GM21737 (cell line): ENCODE data around the gene CIZ1.

Source experiments
- ATAC-seq: cut with Tn5 transposase; IDR thresholded peaks from one replicate; pipeline ENCODE4 v1.9.1; 2021; ENCODE audit warnings: mild to moderate bottlenecking, moderate library complexity; ENCODE audit not compliant: unreplicated experiment

CIZ1 gene

DNA sequence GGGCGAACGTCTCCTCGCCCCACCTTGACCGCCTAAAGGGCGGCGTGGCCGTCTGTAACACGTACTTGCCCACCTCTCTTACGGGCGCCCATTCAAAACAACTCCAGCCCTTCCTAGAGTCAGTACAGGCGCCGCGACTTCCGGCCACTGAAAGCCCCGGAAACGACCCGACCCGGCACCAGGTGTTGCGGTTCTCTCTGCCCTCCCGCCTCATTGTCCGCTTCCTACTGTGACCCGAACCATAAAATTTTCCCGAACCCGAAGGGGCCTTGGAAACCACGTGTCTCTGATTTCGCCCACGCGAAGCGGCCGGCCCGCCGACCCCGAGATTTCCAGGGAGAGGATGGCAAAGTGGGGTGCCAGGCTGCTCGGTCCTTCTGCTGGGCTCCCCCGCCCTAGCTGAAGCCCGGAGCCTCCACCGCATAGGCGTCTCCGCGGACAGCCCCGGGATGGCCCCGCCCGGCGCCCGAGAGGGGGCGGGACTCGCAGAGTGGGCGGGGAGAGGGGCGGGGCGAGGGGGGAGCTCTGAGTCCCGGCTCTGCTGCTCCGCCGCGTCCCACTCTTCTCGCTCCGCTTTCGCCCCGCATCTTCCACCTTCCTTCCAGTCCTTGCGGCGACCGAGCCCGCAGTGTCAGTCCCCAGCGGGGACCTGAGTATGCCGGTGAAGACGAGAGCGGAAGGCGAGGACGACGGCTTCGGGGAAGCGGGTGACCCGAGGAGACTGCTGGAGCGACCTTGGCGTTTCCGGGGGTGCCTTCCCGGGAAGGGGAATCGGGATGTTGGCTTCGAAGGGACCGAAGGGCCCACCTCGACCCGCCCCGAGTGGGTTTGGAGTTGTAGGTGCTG, 63.2 kb downstream of the CIZ1 start:
- peak; percentile 57 for ATAC-seq

DNA sequence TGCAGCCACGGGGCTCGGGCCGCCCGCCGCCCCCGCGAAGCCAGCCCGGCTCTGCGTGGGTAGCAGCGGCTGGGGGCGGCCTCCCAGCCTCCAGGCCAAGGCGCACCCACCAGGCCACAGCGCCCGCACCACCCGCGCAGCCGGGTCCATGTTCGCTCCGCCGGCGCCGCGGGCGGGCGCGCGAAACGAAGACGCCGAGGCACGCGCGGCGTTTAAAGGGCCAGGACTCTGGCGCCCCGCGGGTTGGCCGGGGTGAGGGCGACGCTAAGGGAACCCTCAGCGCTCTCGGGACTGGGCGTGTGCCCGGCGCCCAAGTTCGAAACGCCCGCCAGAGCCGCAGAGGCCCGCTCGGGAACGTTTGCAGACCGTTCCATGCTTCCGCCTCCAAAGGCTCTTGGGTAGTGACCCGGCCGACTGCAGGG, 63.8 kb downstream of the CIZ1 start, which contains the start of gene PTGES2:
PTGES2 (minus strand) TSS at position 162 of the 422 bp plus-strand sequence; CDS start at position 150, 12 bp downstream.
- ATAC-seq, result peak; percentile 68

GRCh38 chr9:128125580-128126354, 65.6 kb downstream of the CIZ1 start:
- ATAC-seq, result no peak

- no peak for ATAC-seq
These were observed 66.3 kb downstream of the CIZ1 start for GRCh38 chr9:128124873-128125579.

DNA sequence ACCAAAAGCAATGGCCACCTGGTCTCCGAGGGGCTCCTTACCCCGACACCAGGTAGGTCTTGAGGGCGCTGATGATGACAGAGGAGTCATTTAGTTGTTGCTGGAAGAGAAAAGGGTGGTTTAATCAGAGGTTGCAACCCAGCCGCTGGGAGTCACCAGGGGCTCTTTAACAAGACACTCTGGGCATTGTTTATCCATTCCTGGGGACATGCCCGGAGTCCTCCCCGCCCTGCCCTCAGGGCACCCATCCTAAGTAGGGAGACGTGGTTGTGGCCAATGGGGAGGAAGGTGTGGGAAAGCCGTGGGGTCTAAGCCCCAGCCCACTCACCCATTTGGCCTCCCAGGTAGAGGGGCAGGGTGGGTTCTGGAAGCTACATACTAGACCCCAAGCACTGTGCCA, 66.9 kb downstream of the CIZ1 start:
- no peak for ATAC-seq

DNA sequence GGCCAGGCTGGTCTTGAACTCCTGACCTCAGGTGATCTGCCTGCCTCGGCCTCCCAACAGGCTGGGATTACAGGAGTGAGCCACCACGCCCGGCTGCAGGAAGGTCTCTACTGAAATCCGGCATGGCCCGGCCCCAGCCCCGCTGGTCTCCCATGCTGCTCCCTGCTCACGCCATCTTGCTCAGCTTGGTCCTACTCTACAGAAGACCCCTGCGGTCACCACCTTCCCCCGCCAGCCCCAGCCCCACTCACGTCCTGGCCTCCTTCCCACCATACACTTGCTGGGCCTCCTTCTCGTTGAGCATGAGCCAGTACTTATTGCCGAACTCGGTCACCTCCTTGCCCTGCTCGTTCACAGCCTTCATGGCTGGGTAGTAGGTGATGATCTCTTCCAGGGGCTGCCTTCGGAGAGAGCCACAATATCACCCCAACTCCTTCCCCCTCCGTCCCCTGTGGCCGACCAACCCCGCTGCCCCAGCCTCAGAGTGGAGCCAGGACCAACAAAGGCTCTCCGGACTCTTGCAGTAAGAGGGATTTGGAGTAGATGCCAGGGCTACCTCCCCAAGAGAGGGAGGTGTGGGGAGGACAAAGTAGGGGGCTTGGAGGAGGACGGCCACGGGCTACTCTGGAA, 67.8 kb downstream of the CIZ1 start:
- ATAC-seq, result no peak

DNA sequence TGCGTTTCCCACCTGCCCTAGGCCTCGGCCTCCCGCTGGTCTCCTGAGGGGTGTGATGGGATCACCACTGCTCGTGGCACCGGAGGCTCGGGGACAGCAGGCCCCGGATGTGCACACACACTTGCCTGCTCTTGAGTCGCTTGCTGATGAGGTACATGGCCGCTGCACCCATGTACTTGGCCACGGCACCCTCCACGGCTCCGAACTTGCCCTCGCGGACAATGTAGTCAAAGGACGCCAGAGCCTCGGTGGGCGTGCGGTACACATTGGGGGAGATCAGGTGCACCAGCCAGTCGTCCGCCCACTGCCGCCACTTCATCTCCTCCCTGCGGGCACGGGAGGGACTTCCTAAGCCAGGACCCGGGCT, 68.6 kb downstream of the CIZ1 start:
- ATAC-seq, result no peak

DNA sequence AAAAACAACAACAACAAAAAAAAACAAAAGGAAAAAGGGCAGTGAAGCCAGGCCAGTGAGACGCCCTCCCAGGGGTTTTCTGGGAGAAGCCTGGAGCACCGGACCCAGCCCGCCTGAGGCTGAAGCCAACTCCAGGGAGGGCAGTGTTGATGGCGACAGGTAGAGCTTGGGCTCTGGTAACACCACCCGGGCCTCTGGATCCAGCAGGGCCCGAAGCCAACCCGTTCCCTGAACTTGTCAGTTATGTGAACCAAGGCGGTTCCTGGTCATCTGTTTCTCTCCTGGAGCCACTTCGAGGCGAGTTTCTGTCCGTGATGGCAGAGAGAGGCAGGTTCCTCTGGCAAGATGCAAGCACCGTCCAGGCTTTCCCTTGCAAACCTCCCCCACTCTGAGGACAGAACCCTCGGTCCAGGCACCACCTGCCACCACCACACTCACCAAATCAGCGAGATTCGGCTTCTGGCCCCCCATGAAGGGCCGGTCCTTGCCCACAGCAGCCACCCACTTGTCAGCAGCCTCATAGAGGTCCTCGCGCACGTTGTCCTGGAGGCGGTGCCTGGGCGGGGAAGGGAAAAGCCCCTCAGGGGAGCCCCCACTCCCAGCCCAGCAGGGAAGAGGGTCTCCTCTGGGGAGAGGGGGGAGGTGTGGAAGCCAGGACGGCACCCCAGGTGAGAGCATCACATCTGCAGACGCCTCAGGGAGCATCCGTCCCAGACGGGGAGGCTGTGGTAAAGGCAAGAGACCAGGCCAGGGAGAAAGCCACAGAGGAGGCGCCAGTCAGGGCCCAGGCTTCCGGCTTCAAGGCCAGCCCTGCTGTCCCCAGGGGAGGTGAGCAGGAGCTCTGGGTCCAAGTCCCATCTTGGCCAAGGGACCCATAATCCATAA, 69.2 kb downstream of the CIZ1 start:
- ATAC-seq, result no peak

GRCh38 chr9:128121466-128121810, 69.9 kb downstream of the CIZ1 start:
- no peak for ATAC-seq

GRCh38 chr9:128120741-128121465, 70.5 kb downstream of the CIZ1 start:
- no peak for ATAC-seq

DNA sequence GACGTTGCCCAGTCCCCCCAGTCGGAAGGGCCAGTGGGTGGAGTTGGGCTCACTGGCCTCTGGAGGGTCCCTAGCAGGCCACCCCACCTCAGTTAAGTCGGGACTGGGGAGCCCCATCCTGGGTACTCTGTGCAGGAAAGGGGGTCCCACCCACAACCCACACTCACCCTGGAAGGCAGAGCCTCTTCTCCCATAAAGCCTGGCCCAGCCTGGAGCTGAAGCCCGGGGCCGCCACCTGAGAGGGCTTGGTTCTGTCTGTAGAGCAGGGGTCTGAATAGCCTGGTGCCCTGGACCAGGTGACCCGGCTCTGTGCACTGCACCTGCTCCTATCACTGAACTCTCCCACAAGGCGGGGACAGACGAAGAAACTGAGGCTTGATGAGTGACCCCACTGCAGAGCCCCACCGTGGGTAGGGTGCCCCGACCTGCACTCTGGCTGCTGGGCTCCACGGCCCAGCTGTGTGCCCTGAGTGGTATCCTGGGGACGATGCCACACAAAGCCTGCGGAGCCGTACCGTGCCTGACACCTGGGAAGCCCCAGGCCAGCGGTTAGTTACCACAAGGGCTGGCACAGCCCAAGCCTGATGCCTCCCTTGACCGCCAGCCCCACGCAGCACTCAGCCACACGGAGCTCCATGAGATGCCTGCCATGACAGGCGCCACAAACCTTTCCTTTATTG, 71.2 kb downstream of the CIZ1 start:
- no peak for ATAC-seq

GRCh38 chr9:128118971-128119665, 72.3 kb downstream of the CIZ1 start:
- no peak for ATAC-seq

- ATAC-seq, result no peak
These were observed 72.9 kb downstream of the CIZ1 start for GRCh38 chr9:128118472-128118857.

GRCh38 chr9:128117613-128118471, 73.5 kb downstream of the CIZ1 start:
- ATAC-seq, result peak; percentile 47

GRCh38 chr9:128116104-128117083, 75.0 kb downstream of the CIZ1 start:
- no peak for ATAC-seq
